Measurements from ENCODE around the gene TNIP1. TPM values are rescaled to one million over a fixed set of nuclear protein-coding genes. Genes with fewer than 3 reads are reported as not detected.

The TNIP1 gene
- total RNA-seq, 2 donors from 2014 or later, result 51.3 to 52.2 TPM

- DNase-seq, result no peak
- Mint-ChIP-seq H3K4me3 (no peak overlapping the region), H3K9me3 (no peaks in the 10 kb centered on the region), H3K4me1 (peaks cover 6% of the 10 kb centered on the region), H3K27ac (no peak overlapping the region), H3K36me3 (ENCODE audit: low read depth) (peaks cover 35% of the 10 kb centered on the region), H3K27me3 (ENCODE audit: insufficient read depth) (peaks cover 10% of the 10 kb centered on the region)
- no peaks in the 10 kb centered on the region for H3K4me1 ChIP-seq (ENCODE audit: control insufficient read depth, insufficient read depth, low read length)
- 92 to 96% methylated on average over 5 to 7 of the region's 7 CpGs for WGBS, 2 experiments (ENCODE audit: insufficient coverage in 1 of 2, insufficient read length in 1 of 2)
- no peaks in the 10 kb centered on the region for H3K9me3 ChIP-seq (ENCODE audit: control insufficient read depth, low read length)
- H3K27ac ChIP-seq (ENCODE audit: low read depth, low read length), result no peak overlapping the region
- H3K9ac ChIP-seq (ENCODE audit: extremely low read depth, low read length, poor library complexity, severe bottlenecking), result no peak overlapping the region
- peaks cover 25% of the 10 kb centered on the region for H3K36me3 ChIP-seq (ENCODE audit: control insufficient read depth, insufficient read depth, low read length)
- TF ChIP-seq, protein P1, sequence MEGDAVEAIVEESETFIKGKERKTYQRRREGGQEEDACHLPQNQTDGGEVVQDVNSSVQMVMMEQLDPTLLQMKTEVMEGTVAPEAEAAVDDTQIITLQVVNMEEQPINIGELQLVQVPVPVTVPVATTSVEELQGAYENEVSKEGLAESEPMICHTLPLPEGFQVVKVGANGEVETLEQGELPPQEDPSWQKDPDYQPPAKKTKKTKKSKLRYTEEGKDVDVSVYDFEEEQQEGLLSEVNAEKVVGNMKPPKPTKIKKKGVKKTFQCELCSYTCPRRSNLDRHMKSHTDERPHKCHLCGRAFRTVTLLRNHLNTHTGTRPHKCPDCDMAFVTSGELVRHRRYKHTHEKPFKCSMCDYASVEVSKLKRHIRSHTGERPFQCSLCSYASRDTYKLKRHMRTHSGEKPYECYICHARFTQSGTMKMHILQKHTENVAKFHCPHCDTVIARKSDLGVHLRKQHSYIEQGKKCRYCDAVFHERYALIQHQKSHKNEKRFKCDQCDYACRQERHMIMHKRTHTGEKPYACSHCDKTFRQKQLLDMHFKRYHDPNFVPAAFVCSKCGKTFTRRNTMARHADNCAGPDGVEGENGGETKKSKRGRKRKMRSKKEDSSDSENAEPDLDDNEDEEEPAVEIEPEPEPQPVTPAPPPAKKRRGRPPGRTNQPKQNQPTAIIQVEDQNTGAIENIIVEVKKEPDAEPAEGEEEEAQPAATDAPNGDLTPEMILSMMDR (conservative IDR thresholded peaks at IDR 0.05), result no peak
- H3K4me3 ChIP-seq (ENCODE audit: low read length), result no peak overlapping the region
- H3K27me3 ChIP-seq (ENCODE audit: control insufficient read depth, insufficient read depth, low read length, poor library complexity, severe bottlenecking), result no peaks in the 10 kb centered on the region
Measured at GRCh38 chr5:151025250-151025606, 55.6 kb downstream of the TNIP1 start.

DNA sequence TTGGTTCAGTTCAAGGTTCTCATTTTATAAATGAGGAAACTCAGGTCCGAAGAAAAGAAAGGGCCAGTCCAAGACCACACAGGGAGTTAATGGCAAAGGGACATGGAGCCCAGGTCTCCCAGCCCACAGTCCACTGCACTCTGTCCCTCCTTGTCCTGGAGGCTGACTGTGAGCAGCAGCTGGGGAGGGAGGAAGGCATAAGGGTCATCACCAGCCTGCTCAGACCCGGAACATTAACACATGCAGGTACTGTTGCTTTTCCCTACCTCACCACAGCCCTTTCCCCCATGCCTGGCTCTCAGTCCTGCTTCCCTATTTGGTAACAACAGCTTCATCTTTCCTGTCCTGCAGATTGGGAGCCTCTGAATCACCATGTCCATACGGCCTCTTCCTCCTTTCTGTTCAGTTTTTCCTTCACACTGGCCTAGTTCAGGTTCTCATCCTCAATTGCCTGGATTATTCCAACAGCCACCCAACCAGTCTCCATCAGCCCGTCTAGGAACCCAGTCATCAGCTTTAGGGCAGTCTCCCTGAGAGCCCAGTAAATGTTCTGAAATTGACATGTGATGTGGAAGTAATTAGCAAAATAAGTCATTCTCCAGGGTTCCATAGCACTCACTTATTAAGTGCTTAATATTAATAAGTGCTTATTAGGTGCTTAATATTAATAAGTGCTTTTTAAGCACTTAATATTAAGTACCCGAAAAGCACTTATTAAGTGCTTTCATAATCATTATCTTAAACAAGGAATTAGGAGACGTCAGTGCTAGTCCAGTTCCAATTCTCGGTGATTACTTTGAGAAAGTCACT lies 56.2 kb downstream of the TNIP1 start:
- peaks cover 35% of the 10 kb centered on the region for H3K36me3 Mint-ChIP-seq (ENCODE audit: low read depth)
- WGBS, 2 experiments (ENCODE audit: insufficient coverage in 1 of 2, insufficient read length in 1 of 2), result 93 to 100% methylated on average over 6 to 7 of the region's 7 CpGs
- H3K27me3 Mint-ChIP-seq (ENCODE audit: insufficient read depth), result peaks cover 10% of the 10 kb centered on the region
- H3K27me3 ChIP-seq (ENCODE audit: control insufficient read depth, insufficient read depth, low read length, poor library complexity, severe bottlenecking), result no peaks in the 10 kb centered on the region
- peaks cover 20% of the 10 kb centered on the region for H3K36me3 ChIP-seq (ENCODE audit: control insufficient read depth, insufficient read depth, low read length)
- peaks cover 6% of the 10 kb centered on the region for H3K4me1 Mint-ChIP-seq
- no peak overlapping the region for H3K4me3 ChIP-seq (ENCODE audit: low read length)
- no peak overlapping the region for H3K27ac ChIP-seq (ENCODE audit: low read depth, low read length)
- TF ChIP-seq, protein P1 (conservative IDR thresholded peaks at IDR 0.05), result no peak
- no peak for DNase-seq
- H3K9me3 Mint-ChIP-seq, result no peaks in the 10 kb centered on the region
- no peak overlapping the region for H3K9ac ChIP-seq (ENCODE audit: extremely low read depth, low read length, poor library complexity, severe bottlenecking)
- H3K27ac Mint-ChIP-seq, result no peak overlapping the region
- no peaks in the 10 kb centered on the region for H3K9me3 ChIP-seq (ENCODE audit: control insufficient read depth, low read length)
- no peak overlapping the region for H3K4me3 Mint-ChIP-seq
- no peaks in the 10 kb centered on the region for H3K4me1 ChIP-seq (ENCODE audit: control insufficient read depth, insufficient read depth, low read length)

DNA sequence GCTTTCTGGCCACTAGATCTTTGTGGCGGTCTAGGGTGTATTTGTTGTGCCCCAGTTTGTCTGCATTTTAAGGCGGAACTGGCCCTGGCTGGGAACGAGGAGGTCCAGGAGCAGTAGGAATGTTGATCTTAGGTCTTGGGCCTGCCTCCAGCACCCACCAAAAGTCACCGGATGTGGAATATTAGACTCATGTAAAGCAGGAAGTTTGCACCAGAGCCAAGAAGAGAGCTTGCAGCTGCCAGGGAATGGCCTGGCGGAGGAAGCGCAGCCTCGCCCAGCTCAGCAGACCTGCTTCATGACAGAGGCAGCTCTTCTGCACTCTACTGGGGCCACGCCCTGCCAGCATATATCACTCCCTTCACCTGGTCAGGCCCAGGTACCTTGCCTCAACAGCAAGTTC lies 57.2 kb downstream of the TNIP1 start:
- Histone ChIP-seq H3K27me3 (ENCODE audit: control insufficient read depth, insufficient read depth, low read length, poor library complexity, severe bottlenecking) (no peaks in the 10 kb centered on the region), H3K27ac (ENCODE audit: low read depth, low read length) (no peak overlapping the region), H3K4me3 (ENCODE audit: low read length) (no peak overlapping the region), H3K9me3 (ENCODE audit: control insufficient read depth, low read length) (no peaks in the 10 kb centered on the region), H3K9ac (ENCODE audit: extremely low read depth, low read length, poor library complexity, severe bottlenecking) (no peak overlapping the region), H3K36me3 (ENCODE audit: control insufficient read depth, insufficient read depth, low read length) (peaks cover 15% of the 10 kb centered on the region), H3K4me1 (ENCODE audit: control insufficient read depth, insufficient read depth, low read length) (no peaks in the 10 kb centered on the region)
- H3K4me1 Mint-ChIP-seq, result peaks cover 6% of the 10 kb centered on the region
- DNase-seq, result no peak
- WGBS, 2 experiments (ENCODE audit: insufficient coverage in 1 of 2, insufficient read length in 1 of 2), result 95 to 100% methylated on average over 6 to 8 of the region's 8 CpGs
- H3K36me3 Mint-ChIP-seq (ENCODE audit: low read depth), result peaks cover 27% of the 10 kb centered on the region
- H3K9me3 Mint-ChIP-seq, result no peaks in the 10 kb centered on the region
- no peak overlapping the region for H3K4me3 Mint-ChIP-seq
- H3K27ac Mint-ChIP-seq, result no peak overlapping the region
- TF ChIP-seq, protein P1 (conservative IDR thresholded peaks at IDR 0.05), result no peak
- peaks cover 11% of the 10 kb centered on the region for H3K27me3 Mint-ChIP-seq (ENCODE audit: insufficient read depth)

Data from endodermal cell (in vitro differentiated cells).